ENCODE results near the gene NAPA.

- TF ChIP-seq, protein P1, sequence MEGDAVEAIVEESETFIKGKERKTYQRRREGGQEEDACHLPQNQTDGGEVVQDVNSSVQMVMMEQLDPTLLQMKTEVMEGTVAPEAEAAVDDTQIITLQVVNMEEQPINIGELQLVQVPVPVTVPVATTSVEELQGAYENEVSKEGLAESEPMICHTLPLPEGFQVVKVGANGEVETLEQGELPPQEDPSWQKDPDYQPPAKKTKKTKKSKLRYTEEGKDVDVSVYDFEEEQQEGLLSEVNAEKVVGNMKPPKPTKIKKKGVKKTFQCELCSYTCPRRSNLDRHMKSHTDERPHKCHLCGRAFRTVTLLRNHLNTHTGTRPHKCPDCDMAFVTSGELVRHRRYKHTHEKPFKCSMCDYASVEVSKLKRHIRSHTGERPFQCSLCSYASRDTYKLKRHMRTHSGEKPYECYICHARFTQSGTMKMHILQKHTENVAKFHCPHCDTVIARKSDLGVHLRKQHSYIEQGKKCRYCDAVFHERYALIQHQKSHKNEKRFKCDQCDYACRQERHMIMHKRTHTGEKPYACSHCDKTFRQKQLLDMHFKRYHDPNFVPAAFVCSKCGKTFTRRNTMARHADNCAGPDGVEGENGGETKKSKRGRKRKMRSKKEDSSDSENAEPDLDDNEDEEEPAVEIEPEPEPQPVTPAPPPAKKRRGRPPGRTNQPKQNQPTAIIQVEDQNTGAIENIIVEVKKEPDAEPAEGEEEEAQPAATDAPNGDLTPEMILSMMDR (IDR thresholded peaks at IDR 0.05; ENCODE audit: insufficient read depth, low read depth, low read length), result no peak
- no peak for TF ChIP-seq EZH2 (IDR thresholded peaks at IDR 0.05; ENCODE audit: insufficient read depth, low read length)
These were observed 24.0 kb downstream of the NAPA start for GRCh38 chr19:47490847-47491246.
